H1 (cell line): Measurements from ENCODE around the gene AGAP1.
A peak's percentile ranks its signal among the peaks of the same experiment; 100 is the strongest.

Experiments
- GABPA ChIP-seq: IDR thresholded peaks from 2 replicates; pipeline ENCODE4 v1.6.1; 2011; ENCODE audit warnings: mild to moderate bottlenecking, low read length, moderate library complexity, borderline replicate concordance; ENCODE audit not compliant: insufficient read depth
- GTF2F1 ChIP-seq: IDR thresholded peaks from 2 replicates; pipeline ENCODE4 v1.6.1; 2012; ENCODE audit warnings: low read depth, low read length, improper control_type of control experiment, borderline replicate concordance
- TF ChIP-seq, protein P1 (sequence below), 3 experiments: IDR thresholded peaks; 1 replicate in 2 of 3; 2 replicates in 1 of 3; pipeline versions ENCODE4 v1.5.1 to v1.6.1; 2011; ENCODE audit warnings: low read length in 3 of 3, mild to moderate bottlenecking in 3 of 3, inconsistent platforms in 2 of 3, low read depth in 1 of 3, moderate library complexity in 1 of 3; ENCODE audit not compliant: insufficient read depth in 1 of 3; ENCODE audit errors: control extremely low read depth in 1 of 3

- TF ChIP-seq, protein P1, sequence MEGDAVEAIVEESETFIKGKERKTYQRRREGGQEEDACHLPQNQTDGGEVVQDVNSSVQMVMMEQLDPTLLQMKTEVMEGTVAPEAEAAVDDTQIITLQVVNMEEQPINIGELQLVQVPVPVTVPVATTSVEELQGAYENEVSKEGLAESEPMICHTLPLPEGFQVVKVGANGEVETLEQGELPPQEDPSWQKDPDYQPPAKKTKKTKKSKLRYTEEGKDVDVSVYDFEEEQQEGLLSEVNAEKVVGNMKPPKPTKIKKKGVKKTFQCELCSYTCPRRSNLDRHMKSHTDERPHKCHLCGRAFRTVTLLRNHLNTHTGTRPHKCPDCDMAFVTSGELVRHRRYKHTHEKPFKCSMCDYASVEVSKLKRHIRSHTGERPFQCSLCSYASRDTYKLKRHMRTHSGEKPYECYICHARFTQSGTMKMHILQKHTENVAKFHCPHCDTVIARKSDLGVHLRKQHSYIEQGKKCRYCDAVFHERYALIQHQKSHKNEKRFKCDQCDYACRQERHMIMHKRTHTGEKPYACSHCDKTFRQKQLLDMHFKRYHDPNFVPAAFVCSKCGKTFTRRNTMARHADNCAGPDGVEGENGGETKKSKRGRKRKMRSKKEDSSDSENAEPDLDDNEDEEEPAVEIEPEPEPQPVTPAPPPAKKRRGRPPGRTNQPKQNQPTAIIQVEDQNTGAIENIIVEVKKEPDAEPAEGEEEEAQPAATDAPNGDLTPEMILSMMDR (IDR thresholded peaks at IDR 0.05; ENCODE audit: control extremely low read depth in 1 of 3, insufficient read depth in 1 of 3, low read depth in 1 of 3, low read length in 3 of 3): peak in 2 of 3 experiments; percentile 13; a peak in 2 of 4 replicates
- TF ChIP-seq GABPA (no peak), GTF2F1 (no peak)
Observed at GRCh38 chr2:235789552-235789951, 295.7 kb downstream of the AGAP1 start.
